HepG2 (cell line): ENCODE measurements around the gene TAF3. TPM values are rescaled to one million over a fixed set of nuclear protein-coding genes. Genes with fewer than 3 reads are reported as not detected.
A peak's percentile ranks its signal among the peaks of the same experiment; 100 is the strongest.

Experiments used
- BRCA1 ChIP-seq: sonication (generic); formaldehyde crosslinking; IDR thresholded peaks from 2 replicates; pipeline ENCODE4 v1.4.0; 2020; ENCODE audit warnings: missing genetic modification reagents
- GATAD2A ChIP-seq: IDR thresholded peaks from 2 replicates; pipeline ENCODE4 v1.6.1; 2016
- IRF9 ChIP-seq: sonication (generic); formaldehyde crosslinking; IDR thresholded peaks from 2 replicates; pipeline ENCODE4 v1.8.0; 2022; ENCODE audit warnings: missing genetic modification reagents, mild to moderate bottlenecking, borderline replicate concordance
- KDM5B ChIP-seq: sonication (generic); formaldehyde crosslinking; IDR thresholded peaks from 2 replicates; pipeline ENCODE4 v1.4.0; 2020; ENCODE audit warnings: missing genetic modification reagents, mild to moderate bottlenecking, borderline replicate concordance
- MEIS2 ChIP-seq: sonication (generic); formaldehyde crosslinking; IDR thresholded peaks from 2 replicates; pipeline ENCODE4 v1.9.0; 2021; ENCODE audit warnings: mild to moderate bottlenecking, missing genetic modification reagents
- POLR2AphosphoS2 ChIP-seq: IDR thresholded peaks from 2 replicates; pipeline ENCODE4 v1.6.1; 2011; ENCODE audit warnings: low read depth, low read length, improper control_type of control experiment
- RFX5 ChIP-seq: IDR thresholded peaks from 2 replicates; pipeline ENCODE4 v1.6.1; 2011; ENCODE audit warnings: low read depth, low read length, improper control_type of control experiment
- SMC3 ChIP-seq: IDR thresholded peaks from 2 replicates; pipeline ENCODE4 v1.6.1; 2011; ENCODE audit warnings: low read length, improper control_type of control experiment
- TBL1XR1 ChIP-seq: fragments of 150-350 bp; IDR thresholded peaks from 2 replicates; pipeline ENCODE4 v1.6.1; 2014; ENCODE audit warnings: borderline replicate concordance, low read length; ENCODE audit not compliant: partially characterized antibody
- WIZ ChIP-seq: sonication (generic); formaldehyde crosslinking; IDR thresholded peaks from 2 replicates; pipeline ENCODE4 v1.5.1; 2020; ENCODE audit warnings: mild to moderate bottlenecking, missing genetic modification reagents
- ZBTB38 ChIP-seq: sonication (generic); formaldehyde crosslinking; IDR thresholded peaks from 2 replicates; pipeline ENCODE4 v1.5.1; 2020; ENCODE audit warnings: mild to moderate bottlenecking, missing genetic modification reagents
- ZBTB44 ChIP-seq: sonication (generic); formaldehyde crosslinking; IDR thresholded peaks from 2 replicates; pipeline ENCODE4 v1.4.0; 2020; ENCODE audit warnings: missing genetic modification reagents
- ZHX1 ChIP-seq: sonication (generic); formaldehyde crosslinking; IDR thresholded peaks from 2 replicates; pipeline ENCODE4 v1.8.1; 2022; ENCODE audit warnings: low read depth, mild to moderate bottlenecking, missing genetic modification reagents
- ZNF775 ChIP-seq: sonication (generic); formaldehyde crosslinking; IDR thresholded peaks from 2 replicates; pipeline ENCODE4 v1.4.0; 2020; ENCODE audit warnings: missing genetic modification reagents, mild to moderate bottlenecking, moderate library complexity, borderline replicate concordance
- polyA plus RNA-seq, 8 experiments: library from polyadenylated mRNA; depleted of rRNA in 3 of 8; stranded (reverse) in 7 of 8; unstranded in 1 of 8; fragments of >200 nt; fragmentation: Illumina TruSeq in 4 of 8; extraction: Trizol in 4 of 8; gene quantifications; 2 replicates each; pipeline versions ENCODE4 v1.2.1 to v1.2.3, GENCODE V29; 2011 to 2016; ENCODE audit warnings: low read depth in 4 of 8, missing spikeins in 1 of 8, mixed read lengths in 1 of 8; ENCODE audit not compliant: insufficient read depth in 1 of 8
- total RNA-seq, 5 experiments: library from RNA; depleted of rRNA; stranded (reverse); fragments of >200 nt; fragmentation: Illumina TruSeq; extraction: Trizol; gene quantifications; 2 replicates each; pipeline ENCODE4 v1.2.3, GENCODE V29; 2016; ENCODE audit warnings: low read depth in 1 of 5
- TF ChIP-seq, protein P1 (sequence below): sonication (generic); formaldehyde crosslinking; IDR thresholded peaks from 2 replicates; pipeline ENCODE4 v1.5.1; 2020; ENCODE audit warnings: mild to moderate bottlenecking, moderate library complexity, missing genetic modification reagents
- TF ChIP-seq, protein P2 (sequence below): sonication (generic); formaldehyde crosslinking; IDR thresholded peaks from 2 replicates; pipeline ENCODE4 v1.9.0; 2021; ENCODE audit warnings: mild to moderate bottlenecking, missing genetic modification reagents

TAF3 gene
- total and polyA plus RNA-seq, 2 of the 13 experiments (the other 11 are each of a cell fraction or from before 2014, with no cell fraction given), result 1.7 to 2.9 TPM

GRCh38 chr10:7908541-7909210 is 90.4 kb downstream of the TAF3 start (continued):
- TF ChIP-seq ZBTB38 (CRISPR knock-in tag), result no peak
- no peak for TF ChIP-seq ZHX1
- TF ChIP-seq, protein P1, sequence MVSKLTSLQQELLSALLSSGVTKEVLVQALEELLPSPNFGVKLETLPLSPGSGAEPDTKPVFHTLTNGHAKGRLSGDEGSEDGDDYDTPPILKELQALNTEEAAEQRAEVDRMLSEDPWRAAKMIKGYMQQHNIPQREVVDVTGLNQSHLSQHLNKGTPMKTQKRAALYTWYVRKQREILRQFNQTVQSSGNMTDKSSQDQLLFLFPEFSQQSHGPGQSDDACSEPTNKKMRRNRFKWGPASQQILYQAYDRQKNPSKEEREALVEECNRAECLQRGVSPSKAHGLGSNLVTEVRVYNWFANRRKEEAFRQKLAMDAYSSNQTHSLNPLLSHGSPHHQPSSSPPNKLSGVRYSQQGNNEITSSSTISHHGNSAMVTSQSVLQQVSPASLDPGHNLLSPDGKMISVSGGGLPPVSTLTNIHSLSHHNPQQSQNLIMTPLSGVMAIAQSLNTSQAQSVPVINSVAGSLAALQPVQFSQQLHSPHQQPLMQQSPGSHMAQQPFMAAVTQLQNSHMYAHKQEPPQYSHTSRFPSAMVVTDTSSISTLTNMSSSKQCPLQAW (CRISPR knock-in tag), result 0 out of 2 replicates have a peak, but pooled peaks have one; percentile 24
- peak; percentile 45 for TF ChIP-seq SMC3
- TF ChIP-seq, protein P2, sequence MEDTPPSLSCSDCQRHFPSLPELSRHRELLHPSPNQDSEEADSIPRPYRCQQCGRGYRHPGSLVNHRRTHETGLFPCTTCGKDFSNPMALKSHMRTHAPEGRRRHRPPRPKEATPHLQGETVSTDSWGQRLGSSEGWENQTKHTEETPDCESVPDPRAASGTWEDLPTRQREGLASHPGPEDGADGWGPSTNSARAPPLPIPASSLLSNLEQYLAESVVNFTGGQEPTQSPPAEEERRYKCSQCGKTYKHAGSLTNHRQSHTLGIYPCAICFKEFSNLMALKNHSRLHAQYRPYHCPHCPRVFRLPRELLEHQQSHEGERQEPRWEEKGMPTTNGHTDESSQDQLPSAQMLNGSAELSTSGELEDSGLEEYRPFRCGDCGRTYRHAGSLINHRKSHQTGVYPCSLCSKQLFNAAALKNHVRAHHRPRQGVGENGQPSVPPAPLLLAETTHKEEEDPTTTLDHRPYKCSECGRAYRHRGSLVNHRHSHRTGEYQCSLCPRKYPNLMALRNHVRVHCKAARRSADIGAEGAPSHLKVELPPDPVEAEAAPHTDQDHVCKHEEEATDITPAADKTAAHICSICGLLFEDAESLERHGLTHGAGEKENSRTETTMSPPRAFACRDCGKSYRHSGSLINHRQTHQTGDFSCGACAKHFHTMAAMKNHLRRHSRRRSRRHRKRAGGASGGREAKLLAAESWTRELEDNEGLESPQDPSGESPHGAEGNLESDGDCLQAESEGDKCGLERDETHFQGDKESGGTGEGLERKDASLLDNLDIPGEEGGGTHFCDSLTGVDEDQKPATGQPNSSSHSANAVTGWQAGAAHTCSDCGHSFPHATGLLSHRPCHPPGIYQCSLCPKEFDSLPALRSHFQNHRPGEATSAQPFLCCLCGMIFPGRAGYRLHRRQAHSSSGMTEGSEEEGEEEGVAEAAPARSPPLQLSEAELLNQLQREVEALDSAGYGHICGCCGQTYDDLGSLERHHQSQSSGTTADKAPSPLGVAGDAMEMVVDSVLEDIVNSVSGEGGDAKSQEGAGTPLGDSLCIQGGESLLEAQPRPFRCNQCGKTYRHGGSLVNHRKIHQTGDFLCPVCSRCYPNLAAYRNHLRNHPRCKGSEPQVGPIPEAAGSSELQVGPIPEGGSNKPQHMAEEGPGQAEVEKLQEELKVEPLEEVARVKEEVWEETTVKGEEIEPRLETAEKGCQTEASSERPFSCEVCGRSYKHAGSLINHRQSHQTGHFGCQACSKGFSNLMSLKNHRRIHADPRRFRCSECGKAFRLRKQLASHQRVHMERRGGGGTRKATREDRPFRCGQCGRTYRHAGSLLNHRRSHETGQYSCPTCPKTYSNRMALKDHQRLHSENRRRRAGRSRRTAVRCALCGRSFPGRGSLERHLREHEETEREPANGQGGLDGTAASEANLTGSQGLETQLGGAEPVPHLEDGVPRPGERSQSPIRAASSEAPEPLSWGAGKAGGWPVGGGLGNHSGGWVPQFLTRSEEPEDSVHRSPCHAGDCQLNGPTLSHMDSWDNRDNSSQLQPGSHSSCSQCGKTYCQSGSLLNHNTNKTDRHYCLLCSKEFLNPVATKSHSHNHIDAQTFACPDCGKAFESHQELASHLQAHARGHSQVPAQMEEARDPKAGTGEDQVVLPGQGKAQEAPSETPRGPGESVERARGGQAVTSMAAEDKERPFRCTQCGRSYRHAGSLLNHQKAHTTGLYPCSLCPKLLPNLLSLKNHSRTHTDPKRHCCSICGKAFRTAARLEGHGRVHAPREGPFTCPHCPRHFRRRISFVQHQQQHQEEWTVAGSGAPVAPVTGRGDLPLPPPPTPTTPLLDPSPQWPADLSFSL (CRISPR knock-in tag), result no peak
- no peak for TF ChIP-seq POLR2AphosphoS2
- TF ChIP-seq WIZ (CRISPR knock-in tag), result no peak; the same call in 1 of the 2 replicates
- TF ChIP-seq GATAD2A, result peak; percentile 78
- TF ChIP-seq RFX5, result no peak
- no peak for TF ChIP-seq ZNF775
- no peak for TF ChIP-seq MEIS2 (CRISPR knock-in tag)
- TF ChIP-seq BRCA1 (CRISPR knock-in tag), result no peak
- TF ChIP-seq KDM5B (CRISPR knock-in tag), result peak; percentile 36; the same call in 1 of the 2 replicates
- peak; percentile 69 for TF ChIP-seq TBL1XR1
- TF ChIP-seq IRF9 (CRISPR knock-in tag), result no peak
- no peak for TF ChIP-seq ZBTB44 (CRISPR knock-in tag)
